HG03175 (cell line): Measurements from ENCODE around the gene NGB.

Experiments used
- ATAC-seq: cut with Tn5 transposase; IDR thresholded peaks from one replicate; pipeline ENCODE4 v1.9.1; 2021; ENCODE audit warnings: mild to moderate bottlenecking, moderate library complexity; ENCODE audit not compliant: unreplicated experiment

NGB gene

DNA sequence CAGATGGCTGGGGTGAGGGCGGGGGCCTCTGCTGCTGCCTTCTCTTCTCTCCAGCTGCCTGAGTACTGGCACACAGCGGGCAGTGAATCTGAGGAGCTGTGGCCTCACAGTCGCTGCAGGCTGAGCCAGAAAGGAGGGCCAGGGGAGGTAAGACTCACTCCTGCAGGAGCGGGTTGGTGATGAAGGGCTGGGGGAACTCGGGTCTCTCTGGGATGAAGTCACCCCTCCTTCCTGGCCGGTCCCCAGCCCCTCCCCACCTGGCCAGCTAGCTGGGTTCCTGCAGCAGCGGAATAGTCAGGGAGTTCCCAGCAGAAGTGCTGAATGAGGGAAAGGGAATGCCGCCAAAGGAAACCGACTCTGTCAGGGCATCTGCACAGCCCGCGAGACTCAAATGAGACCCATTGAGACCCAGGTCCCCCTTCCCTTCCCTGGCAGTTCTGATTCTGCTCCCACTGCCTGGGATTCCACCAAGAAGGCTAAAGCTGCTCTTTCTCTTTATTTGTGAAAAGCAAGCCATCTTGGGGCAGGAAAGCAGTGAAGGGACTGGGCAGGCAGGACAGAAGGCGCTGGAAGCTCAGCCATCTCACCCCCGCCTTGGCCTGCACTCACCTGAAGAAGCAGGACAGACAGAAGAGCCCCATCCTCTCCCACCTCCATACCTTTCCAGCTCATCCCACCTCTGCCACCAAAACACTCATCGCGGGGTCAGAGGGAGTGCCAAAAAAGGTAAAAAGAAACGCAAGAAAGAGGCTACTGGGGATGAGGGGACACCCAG, 5.3 kb downstream of the NGB start:
- ATAC-seq = no peak

- no peak for ATAC-seq
Measured at GRCh38 chr14:77265187-77265515, 5.9 kb downstream of the NGB start.

DNA sequence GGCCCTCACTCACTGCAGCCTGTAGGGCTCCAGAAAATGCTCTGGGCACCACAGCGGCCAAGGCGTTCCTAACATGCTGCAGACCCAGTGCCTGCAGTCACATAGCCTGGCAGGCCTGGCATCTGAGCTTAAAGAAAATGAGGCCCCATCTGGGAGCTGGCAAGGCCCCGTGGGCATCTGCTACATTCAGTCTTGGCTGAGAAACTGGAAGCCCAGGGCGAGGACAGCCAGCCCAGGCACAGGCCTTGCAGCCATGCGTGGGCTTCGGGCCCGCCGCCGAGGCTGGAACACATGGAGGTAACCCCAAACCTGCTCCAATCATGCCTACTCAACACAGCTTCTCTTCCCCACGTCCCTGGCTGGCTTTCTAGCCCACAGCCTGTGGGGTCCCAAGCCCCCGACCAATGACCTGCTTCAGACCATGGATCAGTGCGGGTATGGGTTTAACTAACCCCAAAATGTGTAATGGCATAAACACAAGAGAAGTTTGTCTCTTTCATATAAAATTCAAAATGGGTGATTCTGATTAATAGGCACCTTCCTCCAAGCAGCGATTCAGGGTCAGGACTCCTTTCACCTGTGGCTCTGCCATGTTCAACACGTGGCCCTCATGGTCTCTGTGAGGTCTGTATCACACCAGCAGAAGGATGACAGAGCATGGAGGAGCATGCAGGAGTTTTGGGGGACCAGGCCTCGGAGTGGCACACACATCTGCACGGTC, 6.4 kb downstream of the NGB start:
- no peak for ATAC-seq

DNA sequence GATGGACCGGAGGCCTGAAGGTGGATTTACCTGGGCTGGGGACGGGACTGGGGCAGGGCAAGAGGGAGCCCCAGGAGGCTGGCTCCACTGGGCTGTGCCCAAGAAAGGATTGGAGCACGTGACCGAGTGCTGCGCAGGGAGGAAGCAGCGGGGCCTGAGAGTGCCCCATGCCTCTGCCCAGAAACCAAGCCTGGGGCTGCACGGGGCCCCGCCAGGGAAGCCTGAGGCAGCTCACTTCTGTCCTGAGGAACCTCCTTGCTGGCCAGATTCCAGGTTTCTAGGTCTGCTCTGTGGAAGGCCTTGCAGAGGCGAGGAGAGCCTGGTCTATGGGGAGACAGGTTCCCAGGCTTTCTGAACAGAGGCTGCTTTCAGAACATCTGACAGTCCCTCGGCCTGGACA, 10.4 kb downstream of the NGB start:
- ATAC-seq = no peak

DNA sequence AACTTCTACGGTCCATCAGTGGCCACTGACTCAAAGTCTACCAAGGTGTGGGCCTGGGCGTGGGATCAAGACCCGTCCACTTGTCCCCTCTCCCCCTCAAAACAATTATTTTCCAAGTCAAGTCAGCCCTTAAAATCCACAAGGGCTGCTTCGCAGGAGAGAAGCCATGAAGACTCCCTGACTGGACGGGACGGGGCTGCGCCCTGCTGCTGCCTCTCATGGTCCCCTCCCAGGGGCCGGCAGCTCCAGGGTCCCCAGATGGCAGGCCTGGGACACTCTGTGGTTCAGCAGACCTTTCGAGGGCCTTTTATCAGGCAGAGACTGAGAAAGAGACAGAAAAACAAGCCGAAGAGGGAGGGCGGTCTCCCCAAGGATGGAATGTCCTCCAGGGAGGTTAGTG, 10.8 kb downstream of the NGB start:
- no peak for ATAC-seq

DNA sequence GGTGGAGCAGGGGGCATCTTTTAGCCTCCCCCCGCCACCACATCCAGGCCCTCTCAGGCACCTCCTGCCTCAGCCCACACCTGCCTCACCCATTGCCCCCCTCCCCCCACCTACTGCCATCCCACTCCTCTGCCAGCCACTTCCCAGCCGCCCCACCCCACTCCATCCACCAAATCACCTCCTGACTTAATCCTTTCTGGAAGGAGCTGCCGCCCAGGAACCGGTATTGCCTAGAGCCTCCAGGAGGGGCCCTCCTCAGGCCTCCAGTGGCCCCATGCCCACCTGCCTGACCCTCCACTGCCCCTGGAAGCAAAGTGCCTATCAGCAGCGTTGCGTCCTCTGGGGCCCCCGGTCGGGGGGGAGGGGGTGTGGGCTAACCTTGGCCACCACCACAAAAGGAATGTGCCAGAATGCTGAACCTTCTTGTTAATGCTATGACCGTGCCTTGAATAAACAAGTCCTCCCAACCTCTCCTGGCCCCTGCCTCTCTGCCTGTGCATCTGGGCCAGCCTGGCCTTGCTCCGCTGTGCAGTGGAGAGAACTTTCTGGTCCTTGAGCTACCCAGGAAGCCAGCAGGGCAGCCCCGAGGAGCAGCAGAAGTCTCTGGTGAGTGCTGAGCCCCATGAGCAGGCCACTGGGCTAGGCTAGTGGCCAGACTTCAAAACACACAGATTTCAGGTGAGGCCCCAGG, 11.8 kb downstream of the NGB start:
- ATAC-seq = no peak

GRCh38 chr14:77258566-77258965, 12.4 kb downstream of the NGB start:
- ATAC-seq = no peak

DNA sequence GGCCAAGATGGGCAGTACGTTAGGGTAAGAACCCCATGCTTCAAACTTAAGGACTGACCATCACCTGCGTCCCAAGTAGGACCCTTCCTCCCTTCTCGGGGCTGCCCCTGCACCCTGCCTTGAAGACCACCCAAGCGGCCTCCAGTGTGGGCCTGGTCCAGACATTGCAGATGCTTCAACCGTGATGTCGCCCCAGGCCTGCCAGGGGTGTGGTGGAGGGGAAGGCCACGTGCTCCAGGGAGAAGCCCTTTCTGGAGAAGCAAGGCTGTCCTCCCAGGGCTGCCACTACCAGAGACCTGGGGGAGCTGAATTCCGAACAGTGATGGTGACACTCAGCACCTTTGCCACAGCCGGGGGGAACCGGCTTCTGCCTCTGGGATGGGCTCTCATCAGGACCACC, 13.3 kb downstream of the NGB start:
- ATAC-seq = no peak

GRCh38 chr14:77256694-77257093, 14.3 kb downstream of the NGB start:
- no peak for ATAC-seq

- no peak for ATAC-seq
Measured at GRCh38 chr14:77253333-77254190, 17.4 kb downstream of the NGB start.

DNA sequence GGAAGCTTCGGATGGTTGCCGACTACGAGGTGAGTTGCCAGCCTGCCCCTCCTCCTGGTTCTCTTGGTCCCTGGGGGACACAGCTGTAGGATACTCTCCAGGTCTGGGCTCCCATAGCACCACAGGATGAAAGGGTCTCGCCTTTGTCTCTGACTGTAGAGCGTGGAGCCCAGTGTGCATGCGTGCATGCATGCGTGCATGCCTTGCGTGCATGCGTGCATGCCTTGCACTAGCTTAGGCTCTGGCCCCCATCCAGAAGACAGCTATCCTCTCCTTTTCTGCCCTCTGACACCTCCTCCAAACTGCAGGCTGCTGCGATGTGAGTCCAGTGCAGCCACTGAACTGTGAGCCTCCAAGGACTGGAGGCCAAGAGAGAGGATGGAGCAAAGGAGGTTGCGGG, 19.1 kb downstream of the NGB start:
- no peak for ATAC-seq

GRCh38 chr14:77250927-77251326, 20.1 kb downstream of the NGB start:
- no peak for ATAC-seq

DNA sequence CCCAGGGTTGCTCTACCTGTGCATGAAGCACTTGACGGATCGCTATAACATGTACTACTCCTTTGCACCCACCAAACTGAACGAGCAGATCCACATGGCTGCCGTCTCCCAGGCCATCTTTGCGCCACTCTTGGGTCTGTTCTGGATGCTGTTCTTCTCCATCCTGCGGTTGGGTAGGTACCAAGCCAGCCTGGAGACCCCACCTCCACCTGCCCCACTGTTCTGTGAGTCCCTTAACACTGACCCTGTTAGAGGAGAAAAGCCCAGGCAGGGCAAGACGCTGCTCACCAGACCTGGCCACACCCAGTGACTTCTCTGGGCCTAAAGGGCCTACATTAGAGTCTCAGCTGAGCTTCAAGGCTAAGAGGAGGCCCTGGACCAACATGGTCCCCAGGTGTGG, 21.7 kb downstream of the NGB start:
- no peak for ATAC-seq

DNA sequence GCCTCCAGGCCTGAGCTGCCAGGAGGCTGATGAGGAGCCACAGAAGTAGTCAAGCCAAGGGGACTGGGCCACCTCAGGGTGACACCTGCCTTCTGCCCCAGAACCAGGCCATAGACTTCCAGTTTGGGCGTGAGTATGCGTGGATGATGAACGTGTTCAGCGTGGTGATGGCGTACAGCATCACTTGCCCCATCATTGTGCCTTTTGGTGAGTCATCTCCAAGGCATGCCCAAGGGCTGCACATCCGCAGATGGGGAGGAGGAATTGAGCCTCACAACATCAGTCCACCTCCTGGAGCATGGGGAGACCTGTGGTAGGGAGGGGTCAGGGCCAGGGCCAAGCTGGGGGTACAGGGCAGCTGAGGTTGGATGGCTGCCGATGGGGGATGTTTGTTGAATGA, 22.3 kb downstream of the NGB start:
- no peak for ATAC-seq

GRCh38 chr14:77246784-77247183, 24.2 kb downstream of the NGB start:
- ATAC-seq = no peak

DNA sequence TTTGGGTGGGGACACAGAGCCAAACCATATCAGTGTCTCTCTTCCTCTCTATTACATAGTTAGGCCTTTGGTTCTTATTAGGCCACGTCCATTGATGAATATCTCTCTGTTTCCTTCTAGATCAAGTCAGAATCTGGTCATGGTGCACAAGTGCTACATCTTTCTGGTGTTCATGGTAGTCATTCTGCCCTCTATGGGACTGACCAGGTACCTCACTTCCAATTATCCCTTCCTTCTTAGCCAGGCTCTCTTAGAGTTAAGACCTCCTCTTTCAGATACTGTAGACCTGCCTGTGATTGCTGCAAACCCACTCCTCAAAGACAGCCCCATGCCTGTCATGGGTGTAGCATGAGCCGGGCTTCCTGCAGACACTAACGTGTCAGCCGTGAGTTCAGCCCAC, 25.2 kb downstream of the NGB start:
- ATAC-seq = no peak

GRCh38 chr14:77243853-77244252, 27.2 kb downstream of the NGB start:
- no peak for ATAC-seq

DNA sequence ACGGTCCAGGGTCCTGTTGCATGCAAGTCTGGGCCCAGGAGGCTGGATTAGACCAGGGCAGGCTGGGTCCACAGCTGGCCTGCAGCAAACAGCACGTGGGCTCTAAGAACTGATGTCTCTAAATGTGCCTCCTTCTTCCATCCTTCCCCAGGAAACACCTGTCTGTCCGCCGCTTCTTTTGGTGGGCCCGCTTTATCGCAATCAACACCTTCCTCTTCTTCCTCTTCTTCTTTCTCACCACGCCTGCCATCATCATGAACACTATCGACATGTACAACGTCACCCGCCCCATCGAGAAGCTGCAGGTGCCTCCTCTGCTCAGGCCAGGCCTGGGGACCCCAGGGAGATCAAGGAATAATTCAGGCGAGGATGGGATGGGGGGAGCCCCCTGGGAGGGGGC, 28.3 kb downstream of the NGB start:
- no peak for ATAC-seq

GRCh38 chr14:77241955-77242354, 29.1 kb downstream of the NGB start:
- no peak for ATAC-seq

- ATAC-seq = no peak
Measured at GRCh38 chr14:77240336-77240915, 30.6 kb downstream of the NGB start.

DNA sequence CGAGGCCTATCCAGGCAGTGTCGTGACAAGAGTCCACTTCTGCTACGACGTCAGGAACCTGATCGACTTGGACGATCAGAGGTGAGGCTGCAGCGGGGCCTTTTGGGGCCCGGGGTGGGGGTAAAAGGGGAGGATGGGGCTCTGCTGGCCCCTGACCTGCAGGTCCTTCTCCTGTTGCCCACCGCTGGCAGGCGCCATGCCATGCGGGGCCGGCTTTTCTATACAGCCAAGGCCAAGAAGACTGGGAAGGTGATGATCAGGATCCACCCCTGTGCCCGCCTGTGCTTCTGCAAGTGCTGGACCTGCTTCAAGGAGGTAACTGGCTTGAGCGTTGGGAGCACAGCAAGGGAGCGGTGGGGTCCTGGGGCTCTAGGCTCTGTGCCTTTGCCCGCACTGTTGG, 31.6 kb downstream of the NGB start:
- ATAC-seq = no peak
